ENCODE data around the gene ZNF107.

DNA sequence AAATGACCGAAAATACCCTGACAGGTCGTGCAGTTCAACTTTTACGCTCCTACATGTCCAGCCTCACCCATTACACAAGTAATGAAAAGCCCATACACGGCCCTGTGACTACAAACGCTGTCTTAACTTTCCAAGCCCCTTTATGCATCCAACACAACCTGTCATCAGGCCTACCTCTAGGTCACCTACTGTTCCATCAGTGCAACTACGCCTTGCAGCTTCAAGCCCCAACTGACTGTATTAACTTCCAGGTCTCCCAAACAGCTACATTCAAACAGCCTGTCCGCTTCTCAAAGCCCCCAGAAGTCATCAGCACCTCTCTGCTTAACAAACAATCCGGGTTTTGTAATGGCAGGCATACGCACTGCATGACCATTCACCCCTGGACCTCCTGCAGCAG is 19.2 kb downstream of the ZNF107 start:
- TF ChIP-seq, protein P1, sequence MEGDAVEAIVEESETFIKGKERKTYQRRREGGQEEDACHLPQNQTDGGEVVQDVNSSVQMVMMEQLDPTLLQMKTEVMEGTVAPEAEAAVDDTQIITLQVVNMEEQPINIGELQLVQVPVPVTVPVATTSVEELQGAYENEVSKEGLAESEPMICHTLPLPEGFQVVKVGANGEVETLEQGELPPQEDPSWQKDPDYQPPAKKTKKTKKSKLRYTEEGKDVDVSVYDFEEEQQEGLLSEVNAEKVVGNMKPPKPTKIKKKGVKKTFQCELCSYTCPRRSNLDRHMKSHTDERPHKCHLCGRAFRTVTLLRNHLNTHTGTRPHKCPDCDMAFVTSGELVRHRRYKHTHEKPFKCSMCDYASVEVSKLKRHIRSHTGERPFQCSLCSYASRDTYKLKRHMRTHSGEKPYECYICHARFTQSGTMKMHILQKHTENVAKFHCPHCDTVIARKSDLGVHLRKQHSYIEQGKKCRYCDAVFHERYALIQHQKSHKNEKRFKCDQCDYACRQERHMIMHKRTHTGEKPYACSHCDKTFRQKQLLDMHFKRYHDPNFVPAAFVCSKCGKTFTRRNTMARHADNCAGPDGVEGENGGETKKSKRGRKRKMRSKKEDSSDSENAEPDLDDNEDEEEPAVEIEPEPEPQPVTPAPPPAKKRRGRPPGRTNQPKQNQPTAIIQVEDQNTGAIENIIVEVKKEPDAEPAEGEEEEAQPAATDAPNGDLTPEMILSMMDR (IDR thresholded peaks at IDR 0.05) = no peak
- TF ChIP-seq POLR2A (IDR thresholded peaks at IDR 0.05) = no peak
